COR-L47 (cell line): ENCODE data around the gene DHRS1.

Experiments
- DNase-seq: peaks from one replicate; lab custom pipeline; 2025; lab: John Stamatoyannopoulos, UW

DHRS1 gene

DNA sequence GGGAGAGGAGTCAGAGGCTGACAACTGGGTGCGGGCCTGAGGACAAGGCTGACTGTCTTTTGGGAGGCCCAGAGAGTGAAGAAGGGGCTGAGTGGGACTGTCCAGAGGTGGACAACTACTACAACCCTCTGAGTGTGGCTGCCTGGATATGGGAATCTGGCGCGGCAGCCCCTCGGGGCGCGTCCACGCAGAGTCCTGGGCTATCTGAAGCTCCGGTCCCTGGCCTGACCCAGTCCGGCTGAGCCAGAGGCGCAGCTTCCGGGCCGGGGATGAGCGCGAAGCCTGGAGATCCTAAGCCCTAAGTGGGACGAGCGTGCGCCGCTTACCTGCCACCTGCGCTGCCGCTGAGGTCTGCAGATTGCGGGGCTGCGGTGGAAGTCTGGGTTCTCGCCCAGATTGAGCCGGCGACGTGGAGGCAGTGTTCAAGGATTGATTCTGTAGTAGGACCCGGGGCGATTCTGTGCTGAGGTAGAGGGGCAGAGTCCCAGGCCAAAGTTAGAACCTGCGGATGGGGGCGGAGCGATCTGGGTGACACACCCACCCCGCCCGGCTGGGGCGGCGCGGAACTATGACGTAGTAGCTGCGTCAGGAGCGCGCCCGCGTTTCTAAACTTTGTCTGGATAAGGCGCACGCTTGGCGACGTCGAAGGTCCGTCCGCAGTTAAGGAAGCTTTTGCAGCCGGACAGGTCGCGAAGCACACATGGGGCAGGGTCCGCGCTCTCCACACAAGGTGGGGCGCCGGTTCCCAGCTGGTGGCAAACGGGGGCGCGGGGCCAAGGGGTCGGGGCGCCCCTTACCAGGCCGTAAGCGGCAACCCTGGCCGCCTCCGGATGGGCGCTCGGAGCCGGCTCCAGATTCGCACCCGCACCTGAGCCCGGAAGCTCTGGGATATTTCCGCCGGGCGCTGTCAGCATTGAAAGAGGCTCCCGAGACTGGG lies at the start of gene DHRS1, which contains the start of gene NOP9:
Gene DHRS1 (minus strand): TSS at position 526 of the 937 bp plus-strand sequence. CDS start 674 bp downstream, outside the sequence.
Gene NOP9 (plus strand): TSS at position 596 of the 937 bp plus-strand sequence. CDS start 105 bp downstream, at position 701.
- peak; percentile 79 for DNase-seq

DNA sequence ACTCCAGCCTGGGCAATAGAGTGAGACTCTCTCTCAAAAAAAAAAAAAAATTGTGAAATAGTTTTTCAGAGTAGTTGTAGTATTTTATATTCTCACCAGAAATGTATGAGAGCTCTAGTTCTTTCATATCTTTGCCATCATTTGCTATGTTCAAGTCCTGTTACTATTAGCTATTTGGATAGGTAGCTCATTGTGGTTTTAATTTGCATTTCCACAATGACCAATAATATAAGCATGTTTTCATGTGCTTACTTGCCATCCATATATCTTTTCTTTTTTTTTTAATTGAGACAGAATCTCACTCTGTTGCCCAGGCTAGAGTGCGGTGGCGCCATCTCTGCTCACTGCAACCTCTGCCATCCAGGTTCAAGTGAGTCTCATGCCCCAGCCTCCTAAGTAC lies 48.6 kb upstream of the DHRS1 start:
- no peak for DNase-seq

DNA sequence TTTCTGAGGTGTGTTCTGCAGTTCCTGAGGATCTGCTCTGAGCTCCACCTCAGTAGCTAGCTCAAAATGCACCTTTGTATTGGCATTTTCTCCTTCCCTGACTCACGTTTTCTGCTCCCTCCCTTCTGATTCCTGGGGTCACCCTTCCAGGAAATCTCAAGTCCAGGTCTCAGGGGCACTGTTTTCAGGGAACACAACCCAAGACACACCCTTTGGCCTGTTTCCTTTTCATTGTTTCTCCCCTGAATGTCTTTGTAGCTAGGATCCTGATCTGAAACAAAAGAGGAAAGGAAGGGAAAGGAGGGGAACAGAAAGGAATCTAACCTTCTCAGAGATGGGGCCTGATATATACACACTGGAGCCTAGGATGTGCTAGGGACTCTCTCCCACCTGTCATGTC lies 47.6 kb upstream of the DHRS1 start:
- DNase-seq = no peak

DNA sequence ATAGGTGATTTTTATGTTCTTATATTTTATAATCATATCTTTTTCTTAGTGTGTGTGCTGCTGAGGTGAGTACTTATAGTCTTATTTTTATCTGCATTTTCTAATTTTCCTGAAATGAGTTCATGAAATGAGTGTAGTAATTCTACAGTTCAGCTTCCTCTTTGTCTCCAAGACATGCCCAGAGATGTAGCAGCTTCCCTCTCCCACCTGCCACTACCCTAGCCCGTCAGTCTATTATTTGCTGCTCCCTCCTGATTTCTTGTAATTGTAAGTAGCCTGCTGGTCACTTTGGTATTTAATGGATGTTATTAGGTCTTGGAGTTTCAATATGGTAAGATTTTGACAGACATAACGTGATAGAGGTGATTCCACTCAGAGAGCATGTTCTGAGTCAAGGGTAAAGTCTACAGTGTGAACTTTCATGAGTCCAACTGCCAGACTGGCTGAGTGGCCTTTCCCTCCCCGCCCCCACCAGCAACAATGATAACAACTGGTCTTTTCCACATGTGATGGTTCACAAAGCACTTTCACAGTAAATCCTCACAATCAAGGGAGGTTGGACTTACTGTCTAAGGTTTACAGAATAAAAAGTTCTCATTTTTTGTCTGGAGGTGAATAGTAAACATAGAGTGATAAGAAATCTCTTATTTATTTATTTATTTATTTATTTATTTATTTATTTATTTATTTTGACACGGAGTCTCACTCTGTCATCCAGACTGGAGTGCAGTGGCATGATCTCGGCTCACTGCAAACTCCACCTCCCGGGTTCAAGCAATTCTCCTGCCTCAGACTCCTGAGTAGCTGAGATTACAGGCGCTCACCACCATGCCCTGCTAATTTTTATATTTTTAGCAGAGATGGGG lies 44.4 kb upstream of the DHRS1 start:
- no peak for DNase-seq

DNA sequence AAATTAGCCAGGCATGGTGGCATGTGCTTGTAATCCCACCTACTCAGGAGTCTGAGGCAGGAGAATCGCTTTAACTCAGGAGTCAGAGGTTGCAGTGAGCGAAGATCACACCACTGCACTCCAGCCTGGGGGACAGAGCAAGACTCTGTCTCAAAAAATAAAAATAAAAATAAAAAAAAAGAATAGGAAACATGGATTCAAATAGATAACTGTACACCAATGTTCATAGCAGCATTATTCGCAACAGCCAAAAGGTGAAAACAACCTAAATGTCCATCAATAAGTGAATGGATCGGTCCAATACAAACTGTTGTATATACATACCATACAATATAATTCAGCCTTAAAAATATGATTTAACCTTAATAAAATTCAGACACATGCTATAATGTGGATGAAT lies 43.3 kb upstream of the DHRS1 start:
- no peak for DNase-seq

DNA sequence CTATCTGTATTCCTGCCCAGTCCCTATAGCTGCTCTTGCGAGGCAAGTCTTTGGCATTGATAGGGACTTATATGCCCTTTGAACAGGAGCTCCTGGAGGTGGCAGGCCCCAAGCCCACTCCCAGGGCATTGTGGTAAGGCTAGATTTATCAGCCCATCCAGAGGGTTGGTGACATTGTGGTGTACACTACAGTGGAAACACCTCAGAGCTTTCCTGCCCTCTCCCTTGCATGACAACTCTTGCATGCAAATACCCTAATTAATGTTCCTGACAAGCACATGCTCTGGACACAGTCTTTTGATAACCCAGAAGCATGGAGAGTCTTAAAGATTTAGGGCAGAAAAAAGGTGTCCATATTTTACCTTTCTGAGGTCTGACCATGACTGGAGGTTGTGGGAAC lies 41.0 kb upstream of the DHRS1 start:
- no peak for DNase-seq

DNA sequence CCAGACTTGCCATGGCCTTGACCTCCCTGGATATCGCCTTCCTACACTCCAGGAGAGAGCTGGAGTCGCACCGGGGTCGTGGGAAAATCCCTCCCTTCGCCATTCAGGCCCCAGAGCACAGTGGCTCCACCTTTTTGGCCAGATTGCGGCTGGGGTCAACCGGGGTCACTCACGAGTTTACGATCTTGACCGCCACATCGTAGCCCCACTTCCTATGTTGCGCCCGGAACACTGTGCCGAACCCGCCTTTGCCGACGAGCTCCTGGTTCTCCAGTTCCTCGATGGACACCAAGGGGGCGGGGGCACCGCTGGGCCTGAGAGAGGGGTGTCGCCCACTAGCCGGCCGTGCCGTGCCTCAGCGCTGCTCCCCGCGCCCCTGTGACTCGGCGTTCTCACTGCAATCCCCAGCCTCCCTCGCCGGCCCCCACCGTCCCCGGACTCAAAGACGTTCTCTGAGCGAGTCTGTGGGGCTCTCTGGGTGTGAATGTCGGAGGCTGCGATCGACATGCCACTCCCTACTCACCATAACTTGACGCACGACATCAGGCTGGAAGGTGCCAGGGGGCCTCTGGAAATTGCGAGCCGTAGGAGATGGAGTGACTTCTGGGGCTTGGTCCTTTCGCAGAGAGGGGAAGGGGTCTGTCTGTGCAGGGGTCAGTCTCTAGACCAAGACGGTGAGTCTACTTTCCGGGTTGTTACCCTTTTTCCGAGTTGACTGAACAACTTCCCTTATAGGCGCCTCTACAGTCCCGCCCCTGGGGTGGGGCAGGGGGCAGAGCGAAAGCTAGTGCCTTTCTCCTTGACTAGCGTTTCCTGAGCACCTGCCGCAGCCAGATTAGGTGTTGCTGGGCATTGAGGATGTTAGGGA lies 39.9 kb upstream of the DHRS1 start, which contains the start of gene RIPK3:
Gene RIPK3 (minus strand): TSS at position 708 of the 868 bp plus-strand sequence. CDS start 165 bp downstream, at position 543.
- DNase-seq = no peak

- DNase-seq = no peak
Measured at GRCh38 chr14:24338843-24339242, 39.3 kb upstream of the DHRS1 start.

DNA sequence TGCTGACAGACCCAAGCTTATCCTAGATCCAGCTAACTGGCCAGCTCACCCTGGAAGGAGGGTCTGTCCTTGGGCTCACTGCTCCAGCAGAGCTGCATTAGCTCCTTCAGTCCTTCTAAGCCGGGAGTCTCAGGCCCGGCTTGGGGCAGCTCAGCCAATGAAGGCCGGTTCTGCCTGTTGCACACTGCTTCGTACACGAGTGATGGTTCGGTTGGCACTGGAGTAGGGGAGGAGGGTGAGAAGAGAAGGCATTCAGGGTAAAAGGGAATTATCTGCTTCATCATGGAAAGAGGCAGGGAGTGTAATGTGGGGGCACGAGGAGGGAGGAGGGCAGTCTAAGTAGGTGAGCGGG lies 38.2 kb upstream of the DHRS1 start:
- DNase-seq = no peak

DNA sequence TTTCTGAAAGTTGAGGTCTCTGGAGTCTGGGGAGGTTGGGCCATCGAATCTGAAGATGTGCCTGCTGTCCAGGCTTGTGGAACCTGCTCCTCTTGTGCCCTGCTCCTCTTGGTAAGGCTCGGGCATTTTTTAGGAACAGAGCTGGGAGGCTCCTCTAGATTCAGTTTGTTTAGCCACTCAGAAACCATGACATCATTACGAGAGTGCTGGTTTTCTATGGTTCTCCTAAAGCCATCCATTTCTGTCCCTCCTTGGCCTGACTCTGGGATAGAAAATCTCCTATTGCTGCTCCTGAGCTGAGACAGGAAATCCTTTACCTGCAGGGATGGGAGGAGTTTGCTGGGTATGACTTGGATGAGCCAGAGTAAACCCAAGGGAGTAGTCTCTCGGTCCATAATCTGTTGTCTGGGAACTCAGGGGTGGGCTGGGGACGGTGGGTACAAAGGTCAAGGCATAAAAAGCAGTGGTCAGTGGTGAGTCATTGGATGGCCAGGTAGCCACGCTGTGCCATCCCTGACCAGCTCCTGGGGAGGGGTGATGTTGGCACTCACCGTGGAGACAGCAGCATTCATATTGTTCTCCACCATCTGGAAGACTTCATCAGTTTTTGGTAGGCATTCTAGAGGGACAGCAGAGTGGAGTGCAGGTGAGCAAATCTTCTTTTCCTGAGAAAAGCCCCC lies 37.7 kb upstream of the DHRS1 start:
- DNase-seq = no peak

DNA sequence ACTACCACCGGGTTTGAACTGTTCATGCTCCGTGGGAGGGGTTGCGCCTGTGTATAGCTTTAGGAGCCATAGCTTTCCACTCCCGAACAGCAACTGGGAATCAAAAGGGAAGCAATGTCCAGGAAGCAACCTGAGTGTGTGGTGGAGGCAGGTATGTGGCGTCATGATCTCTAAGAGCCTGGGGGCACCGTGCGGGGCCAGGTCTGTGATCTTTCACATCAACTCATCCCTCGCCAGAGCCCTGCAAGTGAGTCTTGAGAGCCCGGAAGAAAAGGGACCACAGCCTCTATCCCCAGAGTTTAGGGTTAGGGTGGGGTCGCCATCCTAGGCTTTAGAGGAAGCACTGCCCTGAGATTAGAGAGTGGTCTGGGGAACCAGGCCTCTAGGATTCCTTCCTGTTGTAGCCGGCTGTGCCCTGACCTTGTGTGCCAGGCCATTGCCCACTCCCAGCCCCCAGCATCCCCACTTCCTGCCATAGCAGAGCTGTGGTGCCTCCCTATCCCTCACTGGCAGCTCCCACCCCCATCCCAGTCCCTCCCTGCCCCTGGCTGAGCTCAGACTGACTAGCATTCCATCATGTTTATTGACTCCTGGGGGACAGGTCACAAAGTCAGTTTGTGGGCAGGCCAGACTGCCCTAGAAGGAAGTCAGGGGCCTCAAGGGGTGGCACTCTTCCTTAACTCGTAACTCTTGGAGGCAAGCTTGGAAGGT lies 36.0 kb upstream of the DHRS1 start:
- DNase-seq = no peak

DNA sequence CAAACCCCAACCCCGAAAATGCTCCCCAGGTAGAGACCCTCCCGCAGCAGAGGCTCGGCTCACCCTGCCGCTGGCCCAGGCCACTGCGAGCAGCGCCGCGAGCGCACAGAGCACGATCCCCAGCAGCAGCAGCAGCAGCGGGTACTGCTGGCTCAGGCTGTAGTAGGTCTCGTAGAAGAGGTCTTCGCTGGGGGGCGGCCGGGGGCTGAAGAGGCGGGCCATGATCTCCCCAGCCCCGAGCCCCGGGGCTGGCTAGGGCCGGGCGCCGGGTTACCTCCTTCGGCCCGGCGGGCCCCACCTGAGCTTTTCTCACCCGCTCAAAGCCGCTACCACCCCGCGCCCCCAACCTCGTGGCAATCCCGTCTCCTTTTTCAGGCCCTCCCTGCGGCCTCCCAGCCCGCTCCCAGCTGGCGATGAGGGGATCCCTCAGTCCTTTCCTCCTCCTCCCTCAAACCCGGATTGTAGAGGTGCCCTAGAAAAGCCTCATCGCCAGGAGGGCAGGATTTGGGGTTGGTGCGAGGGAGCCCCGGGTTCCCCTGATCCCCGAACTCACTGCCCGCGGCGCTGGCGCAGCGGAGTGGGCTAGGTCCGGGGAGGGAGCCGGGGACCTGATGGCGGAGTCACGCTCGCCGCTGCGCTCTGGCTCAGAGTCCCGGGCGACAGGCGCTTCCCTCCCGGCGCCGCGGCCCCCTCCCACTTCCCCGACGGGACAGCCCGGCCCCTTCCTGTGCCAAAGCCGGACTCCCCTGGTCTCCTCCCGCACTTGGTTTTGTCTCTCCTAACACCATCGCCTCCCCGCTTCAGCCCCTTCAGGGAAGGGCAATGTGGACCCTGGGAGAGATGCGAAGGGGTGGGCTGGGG lies 35.1 kb upstream of the DHRS1 start, which contains the start of gene ADCY4:
Gene ADCY4 (minus strand): TSS at position 641 of the 861 bp plus-strand sequence. CDS start 419 bp downstream, at position 222.
- no peak for DNase-seq

DNA sequence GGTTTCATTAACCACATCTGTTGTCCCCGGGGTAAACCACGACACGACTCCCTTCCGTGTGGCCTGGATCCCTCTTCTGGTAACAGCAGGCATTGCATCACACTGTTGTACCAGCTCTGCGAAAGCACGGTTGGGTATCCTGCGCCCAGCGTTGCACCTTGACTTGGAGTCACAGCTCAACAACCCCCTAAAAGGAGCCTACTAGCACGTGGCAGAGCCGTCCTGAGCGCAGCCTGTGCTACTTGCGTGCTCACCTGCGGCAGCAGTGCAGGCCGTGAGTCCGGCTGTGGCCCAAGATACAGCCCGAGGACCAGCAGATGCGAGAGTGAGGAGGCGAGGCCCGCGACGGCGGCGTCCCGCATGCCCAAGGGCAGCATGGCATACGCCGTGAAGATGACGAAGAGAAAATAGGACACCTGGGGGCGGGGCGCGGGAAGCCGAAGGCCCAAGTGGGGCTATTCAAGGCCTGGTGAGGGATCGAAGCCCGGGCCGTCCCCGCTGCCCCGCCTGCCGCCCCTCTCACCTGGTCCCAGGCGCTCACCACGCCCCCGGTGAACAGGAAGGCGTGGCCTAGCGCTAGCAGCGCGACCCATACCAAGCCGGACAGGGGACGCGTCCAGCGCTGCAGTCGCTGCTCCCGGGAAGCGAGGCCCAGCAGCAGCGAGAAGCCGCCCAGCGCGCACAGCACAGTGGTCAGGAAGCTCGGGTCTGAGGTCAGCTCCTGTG lies 32.9 kb upstream of the DHRS1 start:
- peak; percentile 79 for DNase-seq

DNA sequence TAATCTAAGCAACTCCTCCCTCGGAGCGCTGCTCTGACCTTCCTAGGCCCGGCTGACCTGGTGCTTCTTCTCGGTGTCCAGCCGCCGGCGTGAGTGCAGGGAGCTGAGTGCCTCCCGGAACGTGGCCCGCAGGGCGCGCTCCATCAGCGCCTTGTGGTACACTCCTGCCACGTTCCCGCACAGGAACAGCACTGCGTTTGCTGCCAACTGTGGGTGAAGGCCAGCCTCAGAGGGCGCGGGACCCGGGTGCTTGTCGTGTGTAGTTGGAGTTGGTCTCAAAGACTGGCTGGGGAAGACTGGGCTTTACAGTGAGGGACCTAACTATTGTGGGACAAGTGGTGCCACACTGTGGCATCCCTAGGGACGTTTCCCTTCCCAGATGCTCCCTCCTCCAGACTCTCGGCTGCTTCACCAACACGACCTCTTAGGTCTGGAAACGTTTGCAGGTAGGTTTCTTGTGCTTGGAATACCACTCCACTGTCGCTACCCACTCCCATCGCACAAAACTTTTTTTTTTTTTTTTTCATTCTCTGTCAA lies 32.2 kb upstream of the DHRS1 start:
- no peak for DNase-seq

DNA sequence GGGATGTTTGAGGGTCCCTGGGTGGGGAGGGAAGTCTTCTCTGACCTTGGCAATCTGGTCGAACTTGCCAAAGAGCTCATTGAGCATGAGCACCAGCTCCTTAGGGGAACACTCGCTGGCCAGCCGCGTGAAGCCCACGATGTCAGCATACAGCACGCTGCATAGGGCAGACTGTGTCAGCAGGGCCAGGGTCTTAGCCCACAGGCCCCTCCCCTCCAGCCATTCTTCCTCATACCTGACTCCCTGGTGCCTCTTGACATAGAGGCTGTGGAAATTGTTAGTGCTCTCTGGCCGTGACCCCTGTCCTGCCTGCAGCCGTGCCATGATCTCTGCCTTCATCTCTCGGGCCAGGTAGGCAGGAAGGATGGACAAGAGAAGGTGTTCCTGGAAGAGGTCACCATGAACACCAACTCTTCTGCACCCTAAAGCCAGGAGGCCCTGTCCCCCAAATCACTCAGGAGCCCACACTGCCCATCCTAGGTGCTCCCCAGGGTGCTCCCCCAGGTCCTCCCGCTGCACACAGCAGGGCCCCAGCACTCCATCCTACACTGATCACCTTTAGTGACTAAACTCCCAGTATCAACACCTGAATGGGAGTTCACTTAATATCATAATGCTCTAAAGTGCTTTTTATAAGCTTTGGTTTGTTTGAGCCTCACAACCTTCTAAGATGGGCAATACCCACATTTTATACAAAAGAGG lies 31.5 kb upstream of the DHRS1 start:
- DNase-seq = no peak

- DNase-seq = no peak
Measured at GRCh38 chr14:24329736-24330135, 30.2 kb upstream of the DHRS1 start.

- no peak for DNase-seq
Measured at GRCh38 chr14:24329073-24329663, 29.6 kb upstream of the DHRS1 start.
